HPDE6-E6E7 (cell line): ENCODE data around the gene TP73.
"Not testable (repeated sequence)": the region's sequence is repeated elsewhere in the genome, so short reads cannot be mapped to it uniquely, and the experiment has no call there.

ENCODE experiments used
- DNase-seq: peaks from one replicate; pipeline ENCODE4 v3.0.0; 2011; ENCODE audit warnings: missing footprints; ENCODE audit errors: extremely low spot score

Gene TP73

GRCh38 chr1:3618881-3619671 lies 33.2 kb upstream of the TP73 start:
- peak; percentile 81 for DNase-seq

- no peak for DNase-seq
Measured at GRCh38 chr1:3620708-3621107, 31.6 kb upstream of the TP73 start.

- DNase-seq, result not testable (repeated sequence)
Measured at GRCh38 chr1:3621151-3621671, 31.1 kb upstream of the TP73 start.

DNA sequence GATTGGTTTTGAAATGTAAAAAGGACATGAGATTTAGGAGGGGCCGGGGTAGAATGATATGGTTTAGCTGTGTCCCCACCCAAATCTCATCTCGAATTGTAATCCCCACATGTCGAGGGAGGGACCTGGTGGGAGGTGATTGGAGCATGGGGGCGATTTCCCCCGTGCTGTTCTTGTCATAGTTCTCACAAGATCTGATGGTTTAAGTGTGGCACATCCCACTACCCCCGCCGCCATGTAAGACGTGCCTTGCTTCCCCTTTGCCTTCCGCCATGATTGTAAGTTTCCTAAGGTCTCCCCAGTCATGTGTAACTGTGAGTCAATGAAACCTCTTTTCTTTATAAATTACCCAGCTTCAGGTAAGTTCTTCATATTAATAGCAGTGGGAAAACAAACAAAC lies 30.2 kb upstream of the TP73 start:
- not testable (repeated sequence) for DNase-seq

GRCh38 chr1:3623441-3624199 lies 28.7 kb upstream of the TP73 start:
- DNase-seq, result no peak

- peak; percentile 97 for DNase-seq
Measured at GRCh38 chr1:3624200-3625136, 27.8 kb upstream of the TP73 start, which contains the start of gene TPRG1L. TPRG1L (plus strand) TSS chr1:3625015; CDS start chr1:3625073, 58 bp downstream.

- no peak for DNase-seq
Measured at GRCh38 chr1:3625151-3625907, 27.0 kb upstream of the TP73 start.

DNA sequence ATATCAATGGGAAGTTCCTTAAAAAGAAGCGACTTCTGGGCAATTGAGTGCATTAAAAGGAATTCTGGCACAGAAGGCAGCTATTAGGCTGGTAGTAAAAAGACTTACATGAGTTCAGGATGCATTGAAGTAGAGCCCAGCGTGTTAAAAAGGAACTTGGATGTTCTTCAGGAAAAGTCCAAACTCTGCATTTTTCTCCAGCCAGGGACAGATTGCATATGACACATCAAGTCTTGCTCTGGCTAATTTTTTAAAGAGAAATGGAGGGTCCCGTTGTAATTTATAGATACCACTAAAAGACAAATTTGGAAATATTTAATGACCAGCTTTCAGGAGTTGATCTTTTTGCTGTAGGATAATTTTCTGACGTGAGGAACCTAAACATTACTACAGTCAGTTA lies 26.3 kb upstream of the TP73 start:
- DNase-seq, result no peak

GRCh38 chr1:3627515-3628253 lies 24.6 kb upstream of the TP73 start:
- DNase-seq, result no peak

DNA sequence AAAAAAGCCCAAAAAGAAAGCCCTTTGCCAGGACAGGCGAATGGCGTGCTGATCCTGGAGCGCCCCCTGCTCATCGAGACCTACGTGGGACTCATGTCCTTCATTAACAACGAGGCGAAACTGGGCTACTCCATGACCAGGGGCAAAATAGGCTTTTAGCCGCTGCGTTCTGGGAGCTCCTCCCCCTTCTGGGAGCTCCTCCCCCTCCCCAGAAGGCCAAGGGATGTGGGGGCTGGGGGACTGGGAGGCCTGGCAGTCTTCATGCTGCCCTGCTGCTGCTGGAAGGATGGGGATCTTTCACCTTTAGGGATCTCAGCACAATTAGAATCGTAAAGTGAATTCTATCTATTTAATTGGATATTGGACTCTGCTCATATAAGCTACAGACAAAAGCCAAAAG lies 23.9 kb upstream of the TP73 start:
- no peak for DNase-seq

DNA sequence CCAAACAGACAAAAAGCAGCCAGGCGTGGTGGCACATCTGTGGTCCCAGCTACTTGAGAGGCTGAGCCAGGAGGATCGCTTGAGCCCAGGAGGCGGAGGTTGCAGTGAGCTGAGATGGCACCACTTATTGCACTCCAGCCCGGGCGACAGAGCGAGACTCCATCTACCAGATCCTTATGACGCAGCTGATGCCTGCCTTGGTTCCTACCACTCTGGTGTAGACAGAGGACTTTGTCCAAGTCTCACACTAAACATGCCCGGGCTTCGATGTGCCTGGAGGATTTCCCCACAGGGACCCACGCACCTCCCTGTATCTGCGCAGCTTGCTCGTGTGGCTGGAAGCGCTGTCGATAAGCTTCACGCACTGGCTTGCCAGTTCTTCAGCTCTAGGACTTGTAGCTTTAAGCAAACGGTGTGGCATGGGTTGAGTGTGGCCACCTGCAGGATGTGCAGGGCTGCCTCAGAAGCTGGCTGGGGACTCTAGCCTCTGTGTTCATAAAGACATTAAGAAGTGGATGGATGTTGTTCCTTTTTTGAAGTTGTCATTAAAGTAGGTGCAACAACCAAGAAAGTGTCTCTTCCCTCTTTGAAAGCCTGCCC lies 22.7 kb upstream of the TP73 start:
- DNase-seq, result no peak

DNA sequence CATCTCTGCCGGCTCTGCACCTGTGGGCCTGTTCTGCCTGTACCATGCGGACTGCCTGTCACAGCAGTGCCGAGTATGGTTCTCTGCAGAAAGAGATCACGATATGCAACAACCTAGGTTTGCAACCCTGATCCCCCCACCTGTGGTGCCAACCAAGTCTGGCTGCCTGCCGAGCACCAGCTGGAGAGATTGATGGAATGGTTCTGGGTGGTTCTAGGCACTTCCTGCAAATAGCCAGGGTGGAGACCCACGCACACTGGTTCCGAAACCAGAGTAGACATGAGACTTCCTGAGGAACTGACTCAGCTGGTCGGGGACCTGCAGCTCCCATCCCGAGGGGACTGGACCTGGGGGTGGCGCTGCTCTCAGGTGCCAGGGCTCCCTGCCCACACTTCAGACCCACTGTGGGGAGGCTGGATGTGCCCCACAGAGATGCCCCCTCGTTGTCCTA lies 22.1 kb upstream of the TP73 start:
- DNase-seq, result no peak

DNA sequence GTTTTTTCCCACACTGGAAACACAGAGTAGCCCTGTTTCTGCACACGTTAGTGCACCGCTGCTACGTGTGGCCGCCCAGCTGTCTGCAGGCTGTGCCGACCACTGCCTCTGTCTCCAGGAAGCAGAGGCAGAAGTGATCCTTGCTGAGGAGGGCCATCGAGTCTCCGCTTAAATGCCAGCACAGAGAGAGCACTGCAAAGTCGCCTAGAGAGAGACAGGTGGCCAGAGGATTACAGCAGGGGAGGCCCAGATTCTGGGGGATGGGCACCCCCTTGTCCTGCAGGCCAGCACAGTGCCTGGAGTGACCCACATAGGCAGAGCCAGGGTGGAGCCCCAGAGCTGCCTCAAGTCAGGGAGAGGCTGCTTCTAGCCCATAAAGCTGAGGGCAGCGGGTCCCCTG lies 21.4 kb upstream of the TP73 start:
- no peak for DNase-seq

GRCh38 chr1:3631320-3632260 lies 20.7 kb upstream of the TP73 start:
- DNase-seq, result no peak

- no peak for DNase-seq
Measured at GRCh38 chr1:3632298-3632697, 20.0 kb upstream of the TP73 start.

- no peak for DNase-seq
Measured at GRCh38 chr1:3632716-3633343, 19.5 kb upstream of the TP73 start.

DNA sequence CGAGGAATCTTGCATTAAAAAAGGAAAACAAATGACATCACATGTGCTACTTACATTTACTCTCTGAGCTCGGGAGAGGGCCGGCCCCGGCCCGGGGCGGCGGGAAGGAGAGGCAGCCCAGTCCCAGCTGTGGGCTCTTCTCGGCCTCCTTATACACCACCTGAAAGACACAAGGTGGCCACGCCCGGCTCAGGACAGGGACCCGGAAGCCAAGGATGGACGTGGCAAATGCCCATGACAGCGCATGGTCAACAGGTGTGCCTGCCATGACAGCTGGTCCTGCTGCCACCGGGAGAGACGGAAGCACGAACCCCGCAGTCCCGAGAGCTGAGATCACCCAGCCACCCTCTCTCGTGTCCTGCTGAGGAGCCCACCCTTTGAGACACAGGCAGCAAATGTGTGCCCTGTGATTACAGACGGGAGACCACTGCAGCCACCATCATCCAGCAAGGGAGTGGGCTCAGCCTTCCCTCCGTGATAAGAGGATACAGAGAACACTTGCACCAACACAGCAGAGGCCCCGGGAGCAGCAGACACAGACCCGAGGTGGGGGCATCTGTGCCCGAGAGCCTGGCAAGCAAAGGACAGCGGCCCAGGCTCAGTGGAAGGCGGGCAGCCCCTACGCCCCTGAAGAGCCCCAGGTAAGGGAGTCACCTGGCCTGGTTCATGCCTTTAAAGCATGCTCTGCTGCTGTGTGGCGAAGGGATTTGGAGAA lies 18.8 kb upstream of the TP73 start:
- DNase-seq, result no peak
